ENCODE measurements around the gene PTAFR. TPM values are rescaled to one million over a fixed set of nuclear protein-coding genes. Genes with fewer than 3 reads are reported as not detected.

Gene PTAFR
- total and polyA plus RNA-seq, 2 donors (not counting 1 experiment from before 2014, with no cell fraction given) = under 0.01 to 0.25 TPM

DNA sequence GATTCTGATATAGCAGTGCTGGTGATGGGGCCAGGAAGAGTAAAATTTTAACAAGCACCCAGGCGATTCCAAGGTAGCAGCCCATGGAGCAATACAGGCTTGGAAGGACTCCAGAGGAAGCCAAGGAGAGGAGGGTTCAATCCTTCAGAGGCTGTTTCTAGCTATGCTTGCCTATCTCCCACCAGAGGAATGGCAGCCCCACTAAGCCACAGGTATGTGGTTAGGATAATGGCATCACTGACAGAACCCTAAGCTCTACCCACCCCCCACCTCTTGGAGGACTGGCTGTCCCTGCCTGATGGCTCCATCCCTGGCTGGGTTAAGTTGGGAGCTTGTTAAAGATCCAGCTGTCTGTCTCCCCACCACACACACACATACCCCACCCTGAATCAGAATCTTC lies 19.3 kb upstream of the PTAFR start:
- Histone ChIP-seq H3K79me2 (ENCODE audit: control insufficient read depth, insufficient read depth, low read length) (no peaks in the 10 kb centered on the region), H2AFZ (ENCODE audit: low read length) (no peak overlapping the region), H3K4me1 (ENCODE audit: control insufficient read depth, extremely low read depth, insufficient read depth, low read length) (no peaks in the 10 kb centered on the region), H3K9me3 (ENCODE audit: control insufficient read depth, insufficient read depth, low read depth, low read length) (no peaks in the 10 kb centered on the region), H3K4me2 (ENCODE audit: extremely low read depth, insufficient read depth, low read length) (no peak overlapping the region), H3K9ac (ENCODE audit: insufficient read depth, low read length) (no peak overlapping the region), H3K4me3 (replicated peaks in 1 of 4; ENCODE audit: control extremely low read depth in 1 of 4, insufficient read depth in 1 of 4, low read depth in 3 of 4, low read length in 4 of 4) (no peak overlapping the region), H3K27ac (ENCODE audit: insufficient read depth, low read length) (no peak overlapping the region), H4K20me1 (ENCODE audit: control insufficient read depth, extremely low read depth, insufficient read depth, low read length) (no peaks in the 10 kb centered on the region), H3K36me3 (ENCODE audit: control insufficient read depth, insufficient read depth, low read length) (peaks cover 8% of the 10 kb centered on the region), H3K27me3 (ENCODE audit: control insufficient read depth, insufficient read depth, low read length) (no peaks in the 10 kb centered on the region)
- DNase-seq (ENCODE audit: low read depth in 2 of 2) = no peak
- TF ChIP-seq, protein P1, sequence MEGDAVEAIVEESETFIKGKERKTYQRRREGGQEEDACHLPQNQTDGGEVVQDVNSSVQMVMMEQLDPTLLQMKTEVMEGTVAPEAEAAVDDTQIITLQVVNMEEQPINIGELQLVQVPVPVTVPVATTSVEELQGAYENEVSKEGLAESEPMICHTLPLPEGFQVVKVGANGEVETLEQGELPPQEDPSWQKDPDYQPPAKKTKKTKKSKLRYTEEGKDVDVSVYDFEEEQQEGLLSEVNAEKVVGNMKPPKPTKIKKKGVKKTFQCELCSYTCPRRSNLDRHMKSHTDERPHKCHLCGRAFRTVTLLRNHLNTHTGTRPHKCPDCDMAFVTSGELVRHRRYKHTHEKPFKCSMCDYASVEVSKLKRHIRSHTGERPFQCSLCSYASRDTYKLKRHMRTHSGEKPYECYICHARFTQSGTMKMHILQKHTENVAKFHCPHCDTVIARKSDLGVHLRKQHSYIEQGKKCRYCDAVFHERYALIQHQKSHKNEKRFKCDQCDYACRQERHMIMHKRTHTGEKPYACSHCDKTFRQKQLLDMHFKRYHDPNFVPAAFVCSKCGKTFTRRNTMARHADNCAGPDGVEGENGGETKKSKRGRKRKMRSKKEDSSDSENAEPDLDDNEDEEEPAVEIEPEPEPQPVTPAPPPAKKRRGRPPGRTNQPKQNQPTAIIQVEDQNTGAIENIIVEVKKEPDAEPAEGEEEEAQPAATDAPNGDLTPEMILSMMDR (conservative IDR thresholded peaks at IDR 0.05 in 1 of 2, IDR thresholded peaks at IDR 0.05 in 1 of 2; ENCODE audit: low read depth in 1 of 2, low read length in 2 of 2) = no peak
- TF ChIP-seq EZH2 (IDR thresholded peaks at IDR 0.05; ENCODE audit: low read length, missing control alignments) = no peak

DNA sequence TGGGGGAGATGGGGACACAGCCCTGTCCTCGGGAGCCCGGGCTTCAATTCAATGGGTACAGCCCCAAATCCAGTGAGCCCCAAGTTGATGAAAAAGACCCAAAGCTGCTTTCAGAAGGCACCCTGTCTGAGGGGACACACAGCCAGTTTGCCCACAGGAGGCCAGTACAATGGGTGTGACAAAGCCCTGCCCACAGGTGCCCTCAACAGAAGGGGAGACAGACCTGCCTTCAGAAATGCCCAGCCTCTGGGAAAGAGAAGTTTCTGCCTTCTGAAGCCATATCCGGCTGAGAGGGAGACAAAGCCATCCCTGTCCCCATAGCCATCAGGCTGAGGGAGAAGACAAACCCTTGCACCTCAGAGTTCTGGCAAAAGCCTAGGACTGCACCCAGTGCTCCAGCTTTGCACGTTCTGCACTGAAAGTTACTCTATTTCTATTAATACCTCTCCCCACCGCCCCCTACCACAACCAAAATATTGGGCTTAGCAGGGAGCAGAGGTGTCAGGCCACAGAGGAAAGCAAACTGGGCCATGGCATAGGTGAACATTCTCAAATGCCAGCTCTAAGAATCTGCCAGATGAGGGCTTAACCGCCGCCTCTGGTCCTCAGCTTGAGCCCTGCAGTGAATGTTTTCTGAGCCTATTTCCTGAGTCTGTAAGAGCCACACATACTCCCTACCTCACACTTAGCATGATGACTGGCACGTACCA lies 18.0 kb upstream of the PTAFR start:
- Histone ChIP-seq H3K36me3 (ENCODE audit: control insufficient read depth, insufficient read depth, low read length) (peaks cover 7% of the 10 kb centered on the region), H3K4me2 (ENCODE audit: extremely low read depth, insufficient read depth, low read length) (no peak overlapping the region), H2AFZ (ENCODE audit: low read length) (no peak overlapping the region), H3K9me3 (ENCODE audit: control insufficient read depth, insufficient read depth, low read depth, low read length) (no peaks in the 10 kb centered on the region), H3K4me3 (replicated peaks in 1 of 4; ENCODE audit: control extremely low read depth in 1 of 4, insufficient read depth in 1 of 4, low read depth in 3 of 4, low read length in 4 of 4) (no peak overlapping the region), H3K27ac (ENCODE audit: insufficient read depth, low read length) (no peak overlapping the region), H3K27me3 (ENCODE audit: control insufficient read depth, insufficient read depth, low read length) (no peaks in the 10 kb centered on the region), H3K9ac (ENCODE audit: insufficient read depth, low read length) (no peak overlapping the region), H3K79me2 (ENCODE audit: control insufficient read depth, insufficient read depth, low read length) (no peaks in the 10 kb centered on the region), H4K20me1 (ENCODE audit: control insufficient read depth, extremely low read depth, insufficient read depth, low read length) (no peaks in the 10 kb centered on the region), H3K4me1 (ENCODE audit: control insufficient read depth, extremely low read depth, insufficient read depth, low read length) (no peaks in the 10 kb centered on the region)
- TF ChIP-seq EZH2 (IDR thresholded peaks at IDR 0.05; ENCODE audit: low read length, missing control alignments) = no peak
- TF ChIP-seq, protein P1 (conservative IDR thresholded peaks at IDR 0.05 in 1 of 2, IDR thresholded peaks at IDR 0.05 in 1 of 2; ENCODE audit: low read depth in 1 of 2, low read length in 2 of 2) = no peak
- no peak for DNase-seq (ENCODE audit: low read depth in 2 of 2)

DNA sequence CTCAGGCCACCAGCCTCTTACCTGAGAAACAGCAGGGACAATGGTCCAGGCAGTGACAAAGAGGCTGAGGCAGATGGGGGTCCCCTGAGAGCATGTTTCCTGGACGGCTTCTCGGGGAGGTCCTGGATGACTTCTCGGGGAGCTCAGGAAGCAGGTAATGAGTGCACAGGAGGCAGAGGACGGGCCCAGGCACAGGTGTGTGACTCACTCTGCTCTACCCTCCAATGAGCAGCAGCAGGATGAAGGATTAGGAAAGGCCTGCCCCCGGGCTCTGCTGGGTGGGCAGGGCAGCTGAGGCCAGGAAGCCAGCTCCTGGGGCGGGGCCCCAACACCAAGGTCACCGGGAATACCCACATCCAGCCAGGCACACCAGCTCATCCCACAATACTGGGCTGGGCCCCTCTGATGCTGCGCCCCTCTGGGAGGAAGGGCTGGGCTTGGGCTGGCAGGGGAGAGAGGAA lies 17.2 kb upstream of the PTAFR start:
- Histone ChIP-seq H3K36me3 (ENCODE audit: control insufficient read depth, insufficient read depth, low read length) (peaks cover 1% of the 10 kb centered on the region), H4K20me1 (ENCODE audit: control insufficient read depth, extremely low read depth, insufficient read depth, low read length) (no peaks in the 10 kb centered on the region), H3K9ac (ENCODE audit: insufficient read depth, low read length) (no peak overlapping the region), H2AFZ (ENCODE audit: low read length) (no peak overlapping the region), H3K4me3 (replicated peaks in 1 of 4; ENCODE audit: control extremely low read depth in 1 of 4, insufficient read depth in 1 of 4, low read depth in 3 of 4, low read length in 4 of 4) (no peak overlapping the region), H3K27ac (ENCODE audit: insufficient read depth, low read length) (no peak overlapping the region), H3K4me1 (ENCODE audit: control insufficient read depth, extremely low read depth, insufficient read depth, low read length) (no peaks in the 10 kb centered on the region), H3K4me2 (ENCODE audit: extremely low read depth, insufficient read depth, low read length) (no peak overlapping the region), H3K9me3 (ENCODE audit: control insufficient read depth, insufficient read depth, low read depth, low read length) (no peaks in the 10 kb centered on the region), H3K27me3 (ENCODE audit: control insufficient read depth, insufficient read depth, low read length) (no peaks in the 10 kb centered on the region), H3K79me2 (ENCODE audit: control insufficient read depth, insufficient read depth, low read length) (no peaks in the 10 kb centered on the region)
- TF ChIP-seq EZH2 (IDR thresholded peaks at IDR 0.05; ENCODE audit: low read length, missing control alignments) = no peak
- TF ChIP-seq, protein P1 (conservative IDR thresholded peaks at IDR 0.05 in 1 of 2, IDR thresholded peaks at IDR 0.05 in 1 of 2; ENCODE audit: low read depth in 1 of 2, low read length in 2 of 2) = no peak
- DNase-seq (ENCODE audit: low read depth in 2 of 2) = no peak
